ENCODE measurements around the gene ZRANB1.

The ZRANB1 gene

GRCh38 chr10:124996127-124996853 lies 54.4 kb downstream of the ZRANB1 start:
- DNase-seq: no peak

- no peak for DNase-seq
These were observed 54.9 kb downstream of the ZRANB1 start for GRCh38 chr10:124996854-124997215.

- no peak for DNase-seq
These were observed 55.4 kb downstream of the ZRANB1 start for GRCh38 chr10:124997306-124997705.

GRCh38 chr10:124997771-124998623 lies 56.1 kb downstream of the ZRANB1 start:
- DNase-seq: no peak

GRCh38 chr10:124998624-124999291 lies 56.8 kb downstream of the ZRANB1 start:
- DNase-seq: no peak

- no peak for DNase-seq
These were observed 57.8 kb downstream of the ZRANB1 start for GRCh38 chr10:124999433-125000365.

GRCh38 chr10:125000366-125001312 lies 58.7 kb downstream of the ZRANB1 start:
- no peak for DNase-seq

- DNase-seq: no peak
These were observed 59.6 kb downstream of the ZRANB1 start for GRCh38 chr10:125001313-125002046.

GRCh38 chr10:125002047-125002422 lies 60.1 kb downstream of the ZRANB1 start:
- DNase-seq: no peak

GRCh38 chr10:125002423-125003145 lies 60.7 kb downstream of the ZRANB1 start:
- DNase-seq: no peak

- DNase-seq: no peak
These were observed 61.4 kb downstream of the ZRANB1 start for GRCh38 chr10:125003146-125003900.

- no peak for DNase-seq
These were observed 62.1 kb downstream of the ZRANB1 start for GRCh38 chr10:125003901-125004467.

- no peak for DNase-seq
These were observed 62.8 kb downstream of the ZRANB1 start for GRCh38 chr10:125004571-125005311.

- no peak for DNase-seq
These were observed 63.6 kb downstream of the ZRANB1 start for GRCh38 chr10:125005312-125006187.

GRCh38 chr10:125006188-125006680 lies 64.3 kb downstream of the ZRANB1 start:
- DNase-seq: no peak

- no peak for DNase-seq
These were observed 65.1 kb downstream of the ZRANB1 start for GRCh38 chr10:125006921-125007426.

- no peak for DNase-seq
These were observed 65.5 kb downstream of the ZRANB1 start for GRCh38 chr10:125007436-125007835.

Data from NCI-H1092 (cell line).